H1 (cell line): ENCODE data around the gene EIF4E1B. TPM values are rescaled to one million over a fixed set of nuclear protein-coding genes. Genes with fewer than 3 reads are reported as not detected.

Experiments
- CHD2 ChIP-seq: IDR thresholded peaks from 2 replicates; pipeline ENCODE4 v1.6.1; 2012; ENCODE audit warnings: low read length, improper control_type of control experiment
- CREB1 ChIP-seq: IDR thresholded peaks from 2 replicates; pipeline ENCODE4 v1.6.1; 2012; ENCODE audit warnings: inconsistent platforms
- KDM4A ChIP-seq: IDR thresholded peaks from one replicate; pipeline ENCODE4 v1.7.1; 2012; ENCODE audit warnings: low read depth, mild to moderate bottlenecking, moderate library complexity, low read length, inconsistent platforms; ENCODE audit not compliant: severe bottlenecking
- POLR2AphosphoS5 ChIP-seq: IDR thresholded peaks from 2 replicates; pipeline ENCODE4 v1.6.1; 2011; ENCODE audit warnings: low read depth, low read length
- RAD21 ChIP-seq, 2 experiments: IDR thresholded peaks in 1 of 2; conservative IDR thresholded peaks in 1 of 2; 2 replicates each; pipeline ENCODE4 v1.6.1; 2011; ENCODE audit warnings: low read depth in 2 of 2, low read length in 2 of 2, improper control_type of control experiment in 1 of 2, inconsistent platforms in 1 of 2, mild to moderate bottlenecking in 1 of 2, moderate library complexity in 1 of 2
- RXRA ChIP-seq: IDR thresholded peaks from 2 replicates; pipeline ENCODE4 v1.6.1; 2011; ENCODE audit warnings: low read depth, mild to moderate bottlenecking, low read length, moderate library complexity; ENCODE audit not compliant: insufficient read depth
- SAP30 ChIP-seq: fragments of 300-600 bp; sonication (generic); IDR thresholded peaks from 2 replicates; pipeline ENCODE4 v1.7.1; 2012; ENCODE audit warnings: low read length, moderate library complexity, mild to moderate bottlenecking, inconsistent platforms; ENCODE audit not compliant: insufficient read depth, insufficient replicate concordance
- SUZ12 ChIP-seq: fragments of 200-600 bp; sonication (generic); IDR thresholded peaks from 2 replicates; pipeline ENCODE4 v1.6.1; 2012; ENCODE audit warnings: mild to moderate bottlenecking, inconsistent platforms, low read length, moderate library complexity, mixed read lengths
- TAF7 ChIP-seq: optimal IDR thresholded peaks from 2 replicates; pipeline ENCODE3; 2011; ENCODE audit warnings: low read depth, mild to moderate bottlenecking, inconsistent platforms, low read length, moderate library complexity, borderline replicate concordance
- TCF12 ChIP-seq: IDR thresholded peaks from 2 replicates; pipeline ENCODE4 v1.6.1; 2011; ENCODE audit warnings: low read depth, mild to moderate bottlenecking, low read length
- YY1 ChIP-seq: IDR thresholded peaks from 2 replicates; pipeline ENCODE4 v1.6.1; 2011; ENCODE audit warnings: low read depth, mild to moderate bottlenecking, low read length
- polyA plus RNA-seq, 7 experiments: library from polyadenylated mRNA; depleted of rRNA in 3 of 7; stranded (reverse) in 5 of 7; unstranded in 2 of 7; fragments of >200 nt in 5 of 7; fragments of 200-250 nt in 2 of 7; gene quantifications; 1 replicate in 5 of 7; 2 replicates in 1 of 7; 4 replicates in 1 of 7; pipeline versions ENCODE4 v1.2.1 to v1.2.3, GENCODE V29; 2011 to 2013; ENCODE audit warnings: missing spikeins in 2 of 7, mixed read lengths in 2 of 7
- total RNA-seq: library from RNA; stranded (reverse); fragmentation: NEBNext Ultra II Directional; extraction: Animal tissue kit (Norgen Biotek cat#: 25700); gene quantifications from 2 replicates; pipeline ENCODE4 v1.2.1, GENCODE V29; 2021

EIF4E1B gene
- total and polyA plus RNA-seq, 2 of the 8 experiments (the other 6 are each of a cell fraction or from before 2014, with no cell fraction given) = 0.97 to 1.3 TPM

DNA sequence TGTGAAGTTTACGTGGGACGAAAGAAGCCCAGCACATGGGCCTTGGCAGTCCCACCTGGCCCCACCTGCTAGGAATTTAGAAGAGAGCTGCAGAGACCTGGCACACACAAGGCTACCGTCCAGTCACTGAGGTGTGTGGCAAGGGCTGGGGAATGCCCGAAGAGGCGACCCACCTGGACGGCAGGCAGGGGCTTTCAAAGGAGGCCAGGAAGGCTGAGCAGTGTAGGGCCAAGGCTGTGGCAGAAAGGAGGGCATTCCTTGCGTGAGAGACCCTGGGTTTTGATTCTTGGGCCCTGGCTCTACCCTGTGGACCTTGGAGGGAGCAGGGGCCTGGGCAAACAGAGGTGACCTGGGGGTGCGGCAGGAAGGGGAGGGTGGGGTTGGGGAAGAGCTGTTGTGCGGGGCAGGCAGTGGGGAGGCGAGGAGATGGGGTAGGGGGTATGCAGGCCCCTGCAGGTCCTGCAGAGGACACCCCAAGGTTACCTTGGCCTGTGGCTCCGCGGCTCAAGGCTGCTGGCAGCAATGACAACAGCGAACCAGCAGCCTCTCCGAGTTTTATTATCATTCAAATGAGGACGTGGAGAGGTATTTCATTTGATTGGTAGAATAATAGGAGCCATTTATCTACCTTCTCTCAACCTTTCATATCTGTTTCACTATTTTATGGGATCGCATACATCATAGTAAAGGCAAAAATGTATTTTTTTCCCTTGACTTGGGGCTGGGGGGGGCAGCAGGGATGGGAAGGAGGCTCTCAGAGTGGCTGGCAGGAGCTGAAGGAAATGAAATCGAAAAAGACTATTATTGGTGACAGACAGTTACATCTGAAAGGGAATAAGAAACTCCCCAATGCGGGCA lies 41.6 kb downstream of the EIF4E1B start (continued):
- TF ChIP-seq RAD21 (IDR thresholded peaks at IDR 0.05 in 1 of 2, conservative IDR thresholded peaks at IDR 0.05 in 1 of 2; ENCODE audit: low read depth in 2 of 2, low read length in 2 of 2) (0 out of 4 replicates have a peak, but pooled peaks of 1 of the 2 experiments have one; percentile 17), RXRA (no peak), CHD2 (no peak), KDM4A (no peak), TCF12 (no peak), SAP30 (no peak), POLR2AphosphoS5 (no peak), YY1 (no peak), TAF7 (no peak), CREB1 (no peak), SUZ12 (no peak)
